Mammary epithelial cell (primary cell): ENCODE results near the gene CIRBP.

ENCODE experiments used
- EZH2 ChIP-seq: IDR thresholded peaks from 2 replicates; pipeline ENCODE4 v1.6.1; 2012; ENCODE audit warnings: low read length, inconsistent platforms, borderline replicate concordance
- TF ChIP-seq, protein P1 (sequence below), 2 donors: IDR thresholded peaks in 1 of 2; conservative IDR thresholded peaks in 1 of 2; 2 replicates each; pipeline ENCODE4 v1.5.1; 2011 to 2012; ENCODE audit warnings: inconsistent platforms in 2 of 2, low read length in 2 of 2, mild to moderate bottlenecking in 2 of 2, control low read depth in 1 of 2, low read depth in 1 of 2; ENCODE audit not compliant: insufficient read depth in 1 of 2; ENCODE audit errors: extremely low read depth in 1 of 2

DNA sequence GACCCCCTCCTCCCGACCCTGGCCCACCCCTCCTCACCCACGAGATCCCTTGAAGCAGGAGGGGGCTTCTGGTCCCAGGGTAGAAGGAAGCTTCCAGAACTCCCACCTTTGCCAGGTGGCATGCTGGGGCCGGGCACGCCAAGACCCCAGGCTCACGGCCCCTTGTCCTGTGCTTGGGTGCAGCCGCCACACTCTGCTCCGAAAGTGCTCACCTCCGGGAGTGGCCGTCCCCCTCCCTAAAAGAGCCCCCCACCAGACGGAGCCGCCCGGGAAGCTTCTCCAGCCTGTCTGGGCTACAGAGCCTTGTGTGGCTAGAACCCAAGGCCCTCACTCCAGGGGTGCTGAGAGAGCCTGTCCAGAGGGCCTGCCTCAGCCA, 14.8 kb downstream of the CIRBP start:
- TF ChIP-seq, protein P1, sequence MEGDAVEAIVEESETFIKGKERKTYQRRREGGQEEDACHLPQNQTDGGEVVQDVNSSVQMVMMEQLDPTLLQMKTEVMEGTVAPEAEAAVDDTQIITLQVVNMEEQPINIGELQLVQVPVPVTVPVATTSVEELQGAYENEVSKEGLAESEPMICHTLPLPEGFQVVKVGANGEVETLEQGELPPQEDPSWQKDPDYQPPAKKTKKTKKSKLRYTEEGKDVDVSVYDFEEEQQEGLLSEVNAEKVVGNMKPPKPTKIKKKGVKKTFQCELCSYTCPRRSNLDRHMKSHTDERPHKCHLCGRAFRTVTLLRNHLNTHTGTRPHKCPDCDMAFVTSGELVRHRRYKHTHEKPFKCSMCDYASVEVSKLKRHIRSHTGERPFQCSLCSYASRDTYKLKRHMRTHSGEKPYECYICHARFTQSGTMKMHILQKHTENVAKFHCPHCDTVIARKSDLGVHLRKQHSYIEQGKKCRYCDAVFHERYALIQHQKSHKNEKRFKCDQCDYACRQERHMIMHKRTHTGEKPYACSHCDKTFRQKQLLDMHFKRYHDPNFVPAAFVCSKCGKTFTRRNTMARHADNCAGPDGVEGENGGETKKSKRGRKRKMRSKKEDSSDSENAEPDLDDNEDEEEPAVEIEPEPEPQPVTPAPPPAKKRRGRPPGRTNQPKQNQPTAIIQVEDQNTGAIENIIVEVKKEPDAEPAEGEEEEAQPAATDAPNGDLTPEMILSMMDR (conservative IDR thresholded peaks at IDR 0.05 in 1 of 2, IDR thresholded peaks at IDR 0.05 in 1 of 2; ENCODE audit: extremely low read depth in 1 of 2, insufficient read depth in 1 of 2, low read depth in 1 of 2, low read length in 2 of 2): no peak
- TF ChIP-seq EZH2: no peak
